ENCODE data around the gene PCNT.

The PCNT gene

GRCh38 chr21:46377789-46378188 is 53.8 kb downstream of the PCNT start:
- H3K4me3 ChIP-seq (ENCODE audit: low read depth, low read length), result no peak overlapping the region
- no peaks in the 10 kb centered on the region for H3K4me1 ChIP-seq (ENCODE audit: control insufficient read depth, insufficient read depth, low read length)
- TF ChIP-seq MEIS1 (CRISPR knock-in tag; IDR thresholded peaks at IDR 0.05; ENCODE audit: borderline replicate concordance) (no peak), PRDM1 (tag by site-specific recombination; IDR thresholded peaks at IDR 0.05) (no peak), ZNF362 (tag by site-specific recombination; IDR thresholded peaks at IDR 0.05) (no peak), KLF17 (tag by site-specific recombination; IDR thresholded peaks at IDR 0.05) (no peak), ZNF214 (tag by site-specific recombination; IDR thresholded peaks at IDR 0.05; ENCODE audit: borderline replicate concordance) (no peak), ZNF112 (tag by site-specific recombination; IDR thresholded peaks at IDR 0.05) (no peak), ZNF596 (tag by site-specific recombination; IDR thresholded peaks at IDR 0.05) (no peak), ZBTB1 (tag by site-specific recombination; IDR thresholded peaks at IDR 0.05) (no peak), SP7 (tag by site-specific recombination; IDR thresholded peaks at IDR 0.05) (no peak), OVOL3 (tag by site-specific recombination; IDR thresholded peaks at IDR 0.05) (no peak), ZNF248 (tag by site-specific recombination; IDR thresholded peaks at IDR 0.05) (no peak), ZNF223 (tag by site-specific recombination; IDR thresholded peaks at IDR 0.05) (no peak), ZNF302 (tag by site-specific recombination; IDR thresholded peaks at IDR 0.05; ENCODE audit: low read depth) (no peak)
- no peaks in the 10 kb centered on the region; the same call in 1 of the 2 replicates for H3K9me3 ChIP-seq (ENCODE audit: control insufficient read depth, insufficient read depth, low read depth, low read length)
- H3K36me3 ChIP-seq (ENCODE audit: control insufficient read depth in 2 of 2, insufficient read depth in 1 of 2, low read length in 2 of 2), result peaks cover 6 to 59% of the 10 kb centered on the region in 2 experiments; a peak in 2 of 3 replicates
- POLR2A ChIA-PET, result interaction anchor here (0.6 kb wide), 1 partner anchor 613 kb away, joined by 3 read pairs; no protein-coding TSS in a partner anchor
- CTCF ChIA-PET, result interaction anchor here (0.6 kb wide), 1 partner anchor 280 kb away, joined by 3 read pairs; no protein-coding TSS in a partner anchor
- H3K27ac ChIP-seq (ENCODE audit: extremely low read depth, low read depth, low read length), result no peak overlapping the region

- H3K4me3 ChIP-seq (ENCODE audit: low read depth, low read length), result no peak overlapping the region
- H3K27ac ChIP-seq (ENCODE audit: extremely low read depth, low read depth, low read length), result no peak overlapping the region
- peaks cover 6 to 67% of the 10 kb centered on the region in 2 experiments; a peak in 2 of 3 replicates for H3K36me3 ChIP-seq (ENCODE audit: control insufficient read depth in 2 of 2, insufficient read depth in 1 of 2, low read length in 2 of 2)
- H3K4me1 ChIP-seq (ENCODE audit: control insufficient read depth, insufficient read depth, low read length), result no peaks in the 10 kb centered on the region
- ChIA-PET POLR2A (no interaction called here), CTCF (no interaction called here)
- no peaks in the 10 kb centered on the region; the same call in 1 of the 2 replicates for H3K9me3 ChIP-seq (ENCODE audit: control insufficient read depth, insufficient read depth, low read depth, low read length)
- no peak for TF ChIP-seq ZFP3 (tag by site-specific recombination; IDR thresholded peaks at IDR 0.05; ENCODE audit: low read depth)
- no peak for TF ChIP-seq ZNF514 (tag by site-specific recombination; IDR thresholded peaks at IDR 0.05)
- no peak for TF ChIP-seq ZNF362 (tag by site-specific recombination; IDR thresholded peaks at IDR 0.05)
- no peak for TF ChIP-seq ZNF114 (tag by site-specific recombination; IDR thresholded peaks at IDR 0.05)
- no peak for TF ChIP-seq ZNF664 (tag by site-specific recombination; IDR thresholded peaks at IDR 0.05)
- TF ChIP-seq PBX3 (CRISPR knock-in tag; IDR thresholded peaks at IDR 0.05), result no peak
- no peak for TF ChIP-seq ZNF202 (tag by site-specific recombination; IDR thresholded peaks at IDR 0.05; ENCODE audit: borderline replicate concordance)
- TF ChIP-seq ZNF549 (tag by site-specific recombination; IDR thresholded peaks at IDR 0.05), result no peak
- no peak for TF ChIP-seq REST (tag by site-specific recombination; IDR thresholded peaks at IDR 0.05)
- no peak for TF ChIP-seq ZNF473 (tag by site-specific recombination; IDR thresholded peaks at IDR 0.05)
- TF ChIP-seq ZNF398 (tag by site-specific recombination; IDR thresholded peaks at IDR 0.05), result no peak
- TF ChIP-seq WT1 (tag by site-specific recombination; IDR thresholded peaks at IDR 0.05), result no peak
- TF ChIP-seq ZNF629 (tag by site-specific recombination; IDR thresholded peaks at IDR 0.05), result no peak
Observed at GRCh38 chr21:46379105-46379504, 55.1 kb downstream of the PCNT start.

All from HEK293 (cell line).